HK-2 (cell line): ENCODE measurements around the gene SAMD4B.

Experiments used
- DNase-seq: peaks from one replicate; pipeline ENCODE4 v3.0.0-alpha.2; 2018; ENCODE audit not compliant: unreplicated experiment

The SAMD4B gene

DNA sequence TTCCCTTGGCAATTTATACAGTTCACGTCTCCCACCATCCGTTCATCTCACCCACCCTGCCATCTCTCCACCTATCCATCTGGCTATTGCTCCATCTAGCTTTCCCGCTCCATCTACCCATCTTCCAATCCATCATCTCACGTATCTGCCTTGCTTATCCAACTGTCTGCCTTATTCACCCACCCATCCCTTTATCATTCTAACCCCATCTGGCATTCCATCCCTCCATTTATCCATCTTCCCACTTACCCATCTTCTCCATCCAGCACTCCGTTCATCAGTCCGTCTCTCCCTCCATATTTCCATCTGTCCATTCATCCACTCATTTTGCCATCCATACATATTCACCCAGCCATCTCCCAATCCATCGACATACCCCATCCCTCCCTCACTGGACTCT is 83.5 kb downstream of the SAMD4B start:
- DNase-seq: no peak

GRCh38 chr19:39426170-39426569 is 83.9 kb downstream of the SAMD4B start:
- DNase-seq: no peak

- no peak for DNase-seq
These were observed 85.5 kb downstream of the SAMD4B start for GRCh38 chr19:39427707-39428106.

GRCh38 chr19:39428283-39429112 is 86.3 kb downstream of the SAMD4B start:
- DNase-seq: peak; percentile 81

- peak; percentile 81 for DNase-seq
These were observed 88.7 kb downstream of the SAMD4B start for GRCh38 chr19:39430675-39431593.

DNA sequence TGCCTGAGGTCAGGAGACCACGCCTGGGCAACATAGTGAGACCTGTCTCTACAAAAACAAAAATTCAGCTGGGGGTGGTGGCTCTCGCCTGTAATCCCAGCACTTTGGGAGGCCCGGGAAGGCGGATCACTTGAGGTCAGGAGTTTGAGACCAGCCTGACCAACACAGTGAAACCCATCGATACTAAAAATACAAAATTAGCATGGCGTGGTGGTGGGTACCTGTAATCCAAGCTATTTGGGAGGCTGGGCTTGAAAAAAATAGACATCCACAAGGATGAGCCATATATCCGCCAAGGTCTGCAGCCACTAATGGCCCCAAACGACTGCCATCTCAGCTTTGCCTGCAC is 90.4 kb downstream of the SAMD4B start:
- DNase-seq: no peak

GRCh38 chr19:39433480-39434079 is 91.4 kb downstream of the SAMD4B start:
- DNase-seq: no peak

- no peak for DNase-seq
These were observed 92.2 kb downstream of the SAMD4B start for GRCh38 chr19:39434123-39435076.
